ENCODE data around the gene BCL6.

Gene BCL6

GRCh38 chr3:187745201-187746058 is at the start of gene BCL6:
BCL6 (minus strand) TSS chr3:187745468; CDS start chr3:187733693, 11,775 bp downstream.
- peak; percentile 99 for DNase-seq (ENCODE audit: low spot score)

- DNase-seq (ENCODE audit: low spot score): no peak
Measured at GRCh38 chr3:187794731-187795130, 49.5 kb upstream of the BCL6 start.

GRCh38 chr3:187793618-187794017 is 48.4 kb upstream of the BCL6 start:
- DNase-seq (ENCODE audit: low spot score): no peak

GRCh38 chr3:187792521-187792920 is 47.3 kb upstream of the BCL6 start:
- no peak for DNase-seq (ENCODE audit: low spot score)

GRCh38 chr3:187789872-187790271 is 44.6 kb upstream of the BCL6 start:
- DNase-seq (ENCODE audit: low spot score): no peak

- DNase-seq (ENCODE audit: low spot score): no peak
Measured at GRCh38 chr3:187788984-187789857, 44.0 kb upstream of the BCL6 start.

- peak; percentile 12 for DNase-seq (ENCODE audit: low spot score)
Measured at GRCh38 chr3:187783098-187783497, 37.8 kb upstream of the BCL6 start.

GRCh38 chr3:187782006-187782405 is 36.7 kb upstream of the BCL6 start:
- no peak for DNase-seq (ENCODE audit: low spot score)

GRCh38 chr3:187781001-187781400 is 35.7 kb upstream of the BCL6 start:
- DNase-seq (ENCODE audit: low spot score): no peak

- no peak for DNase-seq (ENCODE audit: low spot score)
Measured at GRCh38 chr3:187778726-187779125, 33.5 kb upstream of the BCL6 start.

GRCh38 chr3:187777331-187777941 is 32.2 kb upstream of the BCL6 start:
- DNase-seq (ENCODE audit: low spot score): peak; percentile 76

GRCh38 chr3:187775549-187775948 is 30.3 kb upstream of the BCL6 start:
- DNase-seq (ENCODE audit: low spot score): no peak

GRCh38 chr3:187774185-187774789 is 29.0 kb upstream of the BCL6 start:
- peak; percentile 53 for DNase-seq (ENCODE audit: low spot score)

GRCh38 chr3:187773233-187774184 is 28.2 kb upstream of the BCL6 start:
- peak; percentile 71 for DNase-seq (ENCODE audit: low spot score)

- DNase-seq (ENCODE audit: low spot score): no peak
Measured at GRCh38 chr3:187770224-187770623, 25.0 kb upstream of the BCL6 start.

- no peak for DNase-seq (ENCODE audit: low spot score)
Measured at GRCh38 chr3:187769771-187770170, 24.5 kb upstream of the BCL6 start.

- DNase-seq (ENCODE audit: low spot score): no peak
Measured at GRCh38 chr3:187767266-187768012, 22.2 kb upstream of the BCL6 start.

GRCh38 chr3:187765342-187765741 is 20.1 kb upstream of the BCL6 start:
- no peak for DNase-seq (ENCODE audit: low spot score)

GRCh38 chr3:187763850-187764648 is 18.8 kb upstream of the BCL6 start:
- DNase-seq (ENCODE audit: low spot score): no peak

Data from pons (tissue), 1 donor.